Measurements from ENCODE around the gene PKP1. TPM values are rescaled to one million over a fixed set of nuclear protein-coding genes. Genes with fewer than 3 reads are reported as not detected.

Gene PKP1
- total RNA-seq, 1 experiment from 2014 or later: not detected

GRCh38 chr1:201241736-201242135, 41.6 kb upstream of the PKP1 start:
- 0 out of 2 replicates have a peak, but pooled peaks cover 4% of the 10 kb centered on the region for H3K9me3 ChIP-seq
- no peaks in the 10 kb centered on the region for H3K4me1 Mint-ChIP-seq (ENCODE audit: low read depth, unreplicated experiment)
- TF ChIP-seq, protein P1, sequence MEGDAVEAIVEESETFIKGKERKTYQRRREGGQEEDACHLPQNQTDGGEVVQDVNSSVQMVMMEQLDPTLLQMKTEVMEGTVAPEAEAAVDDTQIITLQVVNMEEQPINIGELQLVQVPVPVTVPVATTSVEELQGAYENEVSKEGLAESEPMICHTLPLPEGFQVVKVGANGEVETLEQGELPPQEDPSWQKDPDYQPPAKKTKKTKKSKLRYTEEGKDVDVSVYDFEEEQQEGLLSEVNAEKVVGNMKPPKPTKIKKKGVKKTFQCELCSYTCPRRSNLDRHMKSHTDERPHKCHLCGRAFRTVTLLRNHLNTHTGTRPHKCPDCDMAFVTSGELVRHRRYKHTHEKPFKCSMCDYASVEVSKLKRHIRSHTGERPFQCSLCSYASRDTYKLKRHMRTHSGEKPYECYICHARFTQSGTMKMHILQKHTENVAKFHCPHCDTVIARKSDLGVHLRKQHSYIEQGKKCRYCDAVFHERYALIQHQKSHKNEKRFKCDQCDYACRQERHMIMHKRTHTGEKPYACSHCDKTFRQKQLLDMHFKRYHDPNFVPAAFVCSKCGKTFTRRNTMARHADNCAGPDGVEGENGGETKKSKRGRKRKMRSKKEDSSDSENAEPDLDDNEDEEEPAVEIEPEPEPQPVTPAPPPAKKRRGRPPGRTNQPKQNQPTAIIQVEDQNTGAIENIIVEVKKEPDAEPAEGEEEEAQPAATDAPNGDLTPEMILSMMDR (IDR thresholded peaks at IDR 0.05; ENCODE audit: insufficient read depth in 1 of 2, low read depth in 1 of 2, low read length in 1 of 2, severe bottlenecking in 1 of 2, unreplicated experiment in 1 of 2): no peak
- intact Hi-C loops (cut with micrococcal nuclease; ENCODE audit: unreplicated experiment): no loop called here
- no peaks in the 10 kb centered on the region for H3K36me3 ChIP-seq (ENCODE audit: control insufficient read depth, insufficient read depth, low read length)
- H3K4me1 ChIP-seq: no peaks in the 10 kb centered on the region
- DNase-seq: no peak
- H3K27ac Mint-ChIP-seq (ENCODE audit: unreplicated experiment): no peak overlapping the region
- peaks cover 20% of the 10 kb centered on the region for H3K27me3 Mint-ChIP-seq (ENCODE audit: insufficient read depth, unreplicated experiment)
- CTCF ChIA-PET: no interaction called here
- no peaks in the 10 kb centered on the region for H3K27me3 ChIP-seq (replicated peaks; ENCODE audit: control insufficient read depth, insufficient read depth, low read length)
- H3K4me3 ChIP-seq (ENCODE audit: low read depth, low read length): no peak overlapping the region
- peaks cover 10% of the 10 kb centered on the region for H3K9me3 Mint-ChIP-seq (ENCODE audit: unreplicated experiment)
- POLR2A ChIA-PET: no interaction called here
- no peak overlapping the region for H3K4me3 Mint-ChIP-seq (ENCODE audit: unreplicated experiment)
- no peaks in the 10 kb centered on the region for H3K36me3 Mint-ChIP-seq (ENCODE audit: insufficient read depth, unreplicated experiment)
- BruUV-seq (replicated peaks): no TSS peak

- ChIA-PET POLR2A (no interaction called here), CTCF (no interaction called here)
- DNase-seq: no peak
- H3K4me3 Mint-ChIP-seq (ENCODE audit: unreplicated experiment): no peak overlapping the region
- no peaks in the 10 kb centered on the region for H3K4me1 Mint-ChIP-seq (ENCODE audit: low read depth, unreplicated experiment)
- Histone ChIP-seq H3K4me1 (no peaks in the 10 kb centered on the region), H3K9me3 (0 out of 2 replicates have a peak, but pooled peaks cover 4% of the 10 kb centered on the region), H3K4me3 (ENCODE audit: low read depth, low read length) (no peak overlapping the region), H3K27me3 (replicated peaks; ENCODE audit: control insufficient read depth, insufficient read depth, low read length) (no peaks in the 10 kb centered on the region), H3K36me3 (ENCODE audit: control insufficient read depth, insufficient read depth, low read length) (no peaks in the 10 kb centered on the region)
- intact Hi-C loops (cut with micrococcal nuclease; ENCODE audit: unreplicated experiment): no loop called here
- no peaks in the 10 kb centered on the region for H3K36me3 Mint-ChIP-seq (ENCODE audit: insufficient read depth, unreplicated experiment)
- H3K27ac Mint-ChIP-seq (ENCODE audit: unreplicated experiment): no peak overlapping the region
- no TSS peak for BruUV-seq (replicated peaks)
- H3K27me3 Mint-ChIP-seq (ENCODE audit: insufficient read depth, unreplicated experiment): peaks cover 20% of the 10 kb centered on the region
- TF ChIP-seq, protein P1 (IDR thresholded peaks at IDR 0.05; ENCODE audit: insufficient read depth in 1 of 2, low read depth in 1 of 2, low read length in 1 of 2, severe bottlenecking in 1 of 2, unreplicated experiment in 1 of 2): no peak
- peaks cover 10% of the 10 kb centered on the region for H3K9me3 Mint-ChIP-seq (ENCODE audit: unreplicated experiment)
Measured at GRCh38 chr1:201245082-201245481, 38.2 kb upstream of the PKP1 start.

GRCh38 chr1:201248721-201249559, 34.4 kb upstream of the PKP1 start:
- TF ChIP-seq, protein P1 (IDR thresholded peaks at IDR 0.05; ENCODE audit: insufficient read depth in 1 of 2, low read depth in 1 of 2, low read length in 1 of 2, severe bottlenecking in 1 of 2, unreplicated experiment in 1 of 2): no peak
- Histone ChIP-seq H3K36me3 (ENCODE audit: control insufficient read depth, insufficient read depth, low read length) (no peaks in the 10 kb centered on the region), H3K4me3 (ENCODE audit: low read depth, low read length) (no peak overlapping the region), H3K9me3 (no peaks in the 10 kb centered on the region), H3K4me1 (no peaks in the 10 kb centered on the region), H3K27me3 (replicated peaks; ENCODE audit: control insufficient read depth, insufficient read depth, low read length) (no peaks in the 10 kb centered on the region; the same call in 1 of the 2 replicates)
- CTCF ChIA-PET: no interaction called here
- Mint-ChIP-seq H3K4me1 (ENCODE audit: low read depth, unreplicated experiment) (no peaks in the 10 kb centered on the region), H3K36me3 (ENCODE audit: insufficient read depth, unreplicated experiment) (no peaks in the 10 kb centered on the region), H3K4me3 (ENCODE audit: unreplicated experiment) (no peak overlapping the region), H3K9me3 (ENCODE audit: unreplicated experiment) (no peaks in the 10 kb centered on the region), H3K27ac (ENCODE audit: unreplicated experiment) (no peak overlapping the region), H3K27me3 (ENCODE audit: insufficient read depth, unreplicated experiment) (peaks cover 14% of the 10 kb centered on the region)
- intact Hi-C loops (cut with micrococcal nuclease; ENCODE audit: unreplicated experiment): no loop called here
- BruUV-seq (replicated peaks): no TSS peak
- POLR2A ChIA-PET: no interaction called here
- no peak for DNase-seq
